IgD-negative memory B cell (primary cell): ENCODE measurements around the gene FLACC1. TPM values are rescaled to one million over a fixed set of nuclear protein-coding genes. Genes with fewer than 3 reads are reported as not detected.
"Not testable (repeated sequence)": the region's sequence is repeated elsewhere in the genome, so short reads cannot be mapped to it uniquely, and the experiment has no call there.

Experiments used
- H3K27ac Mint-ChIP-seq, 3 donors: one replicate each; pipeline ENCODE4 v1.8.0; 2020 to 2022; ENCODE audit warnings: mild to moderate bottlenecking in 3 of 3, mixed read lengths in 3 of 3, moderate library complexity in 1 of 3
- H3K27me3 Mint-ChIP-seq: one replicate; pipeline ENCODE4 v1.8.0; 2021; ENCODE audit warnings: mixed read lengths
- H3K36me3 Mint-ChIP-seq: one replicate; pipeline ENCODE4 v1.8.0; 2020; ENCODE audit warnings: mild to moderate bottlenecking, mixed read lengths
- H3K4me1 Mint-ChIP-seq, 3 donors: one replicate each; pipeline ENCODE4 v1.8.0; 2020 to 2022; ENCODE audit warnings: mixed read lengths in 3 of 3, mild to moderate bottlenecking in 1 of 3
- H3K4me3 Mint-ChIP-seq, 4 donors: one replicate each; pipeline ENCODE4 v1.8.0; 2020 to 2022; ENCODE audit warnings: mild to moderate bottlenecking in 4 of 4, mixed read lengths in 4 of 4, moderate library complexity in 3 of 4
- H3K9me3 Mint-ChIP-seq, 3 donors: one replicate each; pipeline ENCODE4 v1.8.0; 2020 to 2021; ENCODE audit warnings: mixed read lengths in 3 of 3, mild to moderate bottlenecking in 1 of 3
- polyA plus RNA-seq: library from polyadenylated mRNA; unstranded; fragments of 300-500 nt; fragmentation: Illumina TruSeq; gene quantifications from one replicate; pipeline ENCODE4 v1.2.3, GENCODE V29; 2021

Gene FLACC1
- 0.64 TPM for polyA plus RNA-seq

- Mint-ChIP-seq H3K27ac (peak within 1 kb of the TSS in 2 of 3 donors; percentile 13 to 54), H3K4me1 (peaks cover 4 to 8% (median 7%) of the 10 kb centered on the region in 3 donors), H3K9me3 (peaks cover 0 to 2% (median 0%) of the 10 kb centered on the region in 3 donors), H3K4me3 (peak within 1 kb of the TSS in 1 of 4 donors; percentile 39), H3K27me3 (no peaks in the 10 kb centered on the region), H3K36me3 (no peaks in the 10 kb centered on the region)
Measured at GRCh38 chr2:201357221-201357620, at the start of gene FLACC1. Gene FLACC1, minus strand, starts transcription at chr2:201357345. Its CDS starts 5,941 bp downstream, at chr2:201351404.

GRCh38 chr2:201406077-201406662 is 49.0 kb upstream of the FLACC1 start:
- no peaks in the 10 kb centered on the region for H3K9me3 Mint-ChIP-seq
- no peak overlapping the region for H3K4me3 Mint-ChIP-seq
- peaks cover 1% of the 10 kb centered on the region for H3K36me3 Mint-ChIP-seq
- H3K27ac Mint-ChIP-seq, result no peak overlapping the region
- H3K27me3 Mint-ChIP-seq, result no peaks in the 10 kb centered on the region
- peaks cover 1 to 15% (median 7%) of the 10 kb centered on the region in 3 donors for H3K4me1 Mint-ChIP-seq

GRCh38 chr2:201404699-201405280 is 47.6 kb upstream of the FLACC1 start:
- Mint-ChIP-seq H3K27ac (peak overlapping the region in 1 of 3 donors; percentile 23), H3K4me1 (peaks cover 0 to 10% (median 6%) of the 10 kb centered on the region in 3 donors), H3K4me3 (no peak overlapping the region), H3K36me3 (peaks cover 2% of the 10 kb centered on the region), H3K27me3 (no peaks in the 10 kb centered on the region), H3K9me3 (no peaks in the 10 kb centered on the region)

GRCh38 chr2:201403880-201404279 is 46.7 kb upstream of the FLACC1 start:
- peaks cover 0 to 10% (median 6%) of the 10 kb centered on the region in 3 donors for H3K4me1 Mint-ChIP-seq
- H3K27ac Mint-ChIP-seq, result no peak overlapping the region
- H3K4me3 Mint-ChIP-seq, result no peak overlapping the region
- no peaks in the 10 kb centered on the region for H3K27me3 Mint-ChIP-seq
- H3K36me3 Mint-ChIP-seq, result peaks cover 3% of the 10 kb centered on the region
- no peaks in the 10 kb centered on the region for H3K9me3 Mint-ChIP-seq

GRCh38 chr2:201402651-201403562 is 45.8 kb upstream of the FLACC1 start:
- peaks cover 3% of the 10 kb centered on the region for H3K36me3 Mint-ChIP-seq
- no peak overlapping the region for H3K4me3 Mint-ChIP-seq
- H3K4me1 Mint-ChIP-seq, result peaks cover 0 to 9% (median 6%) of the 10 kb centered on the region in 3 donors
- no peaks in the 10 kb centered on the region for H3K9me3 Mint-ChIP-seq
- no peak overlapping the region for H3K27ac Mint-ChIP-seq
- no peaks in the 10 kb centered on the region for H3K27me3 Mint-ChIP-seq

GRCh38 chr2:201401815-201402214 is 44.7 kb upstream of the FLACC1 start:
- no peaks in the 10 kb centered on the region for H3K9me3 Mint-ChIP-seq
- no peaks in the 10 kb centered on the region for H3K27me3 Mint-ChIP-seq
- H3K36me3 Mint-ChIP-seq, result peaks cover 3% of the 10 kb centered on the region
- H3K27ac Mint-ChIP-seq, result no peak overlapping the region
- H3K4me1 Mint-ChIP-seq, result peaks cover 0 to 6% (median 5%) of the 10 kb centered on the region in 3 donors
- no peak overlapping the region for H3K4me3 Mint-ChIP-seq

GRCh38 chr2:201396595-201396994 is 39.5 kb upstream of the FLACC1 start:
- peaks cover 6% of the 10 kb centered on the region for H3K36me3 Mint-ChIP-seq
- no peaks in the 10 kb centered on the region for H3K4me1 Mint-ChIP-seq
- no peaks in the 10 kb centered on the region for H3K27me3 Mint-ChIP-seq
- no peak overlapping the region for H3K27ac Mint-ChIP-seq
- H3K4me3 Mint-ChIP-seq, result no peak overlapping the region
- H3K9me3 Mint-ChIP-seq, result no peaks in the 10 kb centered on the region

- Mint-ChIP-seq H3K4me3 (no peak overlapping the region), H3K4me1 (no peaks in the 10 kb centered on the region), H3K9me3 (peaks cover 0 to 8% (median 7%) of the 10 kb centered on the region in 3 donors), H3K27me3 (no peaks in the 10 kb centered on the region), H3K36me3 (peaks cover 17% of the 10 kb centered on the region), H3K27ac (no peak overlapping the region)
Measured at GRCh38 chr2:201383136-201383535, 26.0 kb upstream of the FLACC1 start.

- peaks cover 2 to 5% (median 5%) of the 10 kb centered on the region in 3 donors for H3K4me1 Mint-ChIP-seq
- peaks cover 0 to 8% (median 7%) of the 10 kb centered on the region in 3 donors for H3K9me3 Mint-ChIP-seq
- H3K36me3 Mint-ChIP-seq, result peaks cover 19% of the 10 kb centered on the region
- H3K4me3 Mint-ChIP-seq, result no peak overlapping the region
- H3K27me3 Mint-ChIP-seq, result no peaks in the 10 kb centered on the region
- no peak overlapping the region for H3K27ac Mint-ChIP-seq
Measured at GRCh38 chr2:201378496-201379397, 21.6 kb upstream of the FLACC1 start.

GRCh38 chr2:201377218-201377617 is 20.1 kb upstream of the FLACC1 start:
- H3K27me3 Mint-ChIP-seq, result no peaks in the 10 kb centered on the region
- H3K27ac Mint-ChIP-seq, result peak overlapping the region in 2 of 3 donors; percentile 6 to 16
- peaks cover 0 to 8% (median 7%) of the 10 kb centered on the region in 3 donors for H3K9me3 Mint-ChIP-seq
- H3K4me3 Mint-ChIP-seq, result no peak overlapping the region
- H3K36me3 Mint-ChIP-seq, result peaks cover 17% of the 10 kb centered on the region
- H3K4me1 Mint-ChIP-seq, result peaks cover 5 to 11% (median 8%) of the 10 kb centered on the region in 3 donors

GRCh38 chr2:201369775-201370174 is 12.6 kb upstream of the FLACC1 start:
- Mint-ChIP-seq H3K9me3 (peaks cover 0 to 14% (median 7%) of the 10 kb centered on the region in 3 donors), H3K4me1 (peaks cover 6 to 13% (median 12%) of the 10 kb centered on the region in 3 donors), H3K27me3 (no peaks in the 10 kb centered on the region), H3K27ac (peak overlapping the region in 1 of 3 donors; percentile 32), H3K4me3 (no peak overlapping the region), H3K36me3 (peaks cover 23% of the 10 kb centered on the region)

GRCh38 chr2:201369318-201369717 is 12.2 kb upstream of the FLACC1 start:
- Mint-ChIP-seq H3K9me3 (peaks cover 0 to 14% (median 7%) of the 10 kb centered on the region in 3 donors), H3K36me3 (peaks cover 20% of the 10 kb centered on the region), H3K4me1 (peaks cover 6 to 13% (median 12%) of the 10 kb centered on the region in 3 donors)
- not testable (repeated sequence) for H3K27me3 Mint-ChIP-seq, H3K27ac Mint-ChIP-seq, H3K4me3 Mint-ChIP-seq

- Mint-ChIP-seq H3K27ac (peak overlapping the region in 1 of 3 donors; percentile 24), H3K9me3 (peaks cover 0 to 14% (median 7%) of the 10 kb centered on the region in 3 donors), H3K27me3 (no peaks in the 10 kb centered on the region), H3K4me3 (no peak overlapping the region), H3K36me3 (peaks cover 18% of the 10 kb centered on the region), H3K4me1 (peaks cover 4 to 5% (median 4%) of the 10 kb centered on the region in 3 donors)
Measured at GRCh38 chr2:201366146-201366545, 9.0 kb upstream of the FLACC1 start.
